IMR-90 (cell line): ENCODE data around the gene FAM83C. TPM values are rescaled to one million over a fixed set of nuclear protein-coding genes. Genes with fewer than 3 reads are reported as not detected.

ENCODE experiments used
- ATAC-seq: fragments of 200-7000 bp; cut with Tn5 transposase; 2 replicates; pipeline ENCODE4 v1.9.1; 2020; ENCODE audit warnings: low read depth, mild to moderate bottlenecking, moderate library complexity
- BruUV-seq: library from RNA; stranded (reverse); fragments of 400-500 nt; replicated peaks from 2 replicates; lab custom pipeline; 2021; lab: Mats Ljungman, UMichigan
- CTCF ChIA-PET: fragments of 300-600 bp; formaldehyde crosslinking; extraction: SDS; loops from one replicate; lab custom pipeline; 2021; ENCODE audit warnings: antibody characterized with exemption; lab: Yijun Ruan, JAX
- POLR2A ChIA-PET: fragments of 300-600 bp; sonication (Branson Sonifier 250); formaldehyde crosslinking; loops from one replicate; lab custom pipeline; 2022; ENCODE audit warnings: antibody characterized with exemption; ENCODE audit not compliant: unreplicated experiment; lab: Charles Lee
- DNase-seq: peaks from one replicate; pipeline ENCODE4 v3.0.0; 2013
- H2AFZ ChIP-seq: replicated peaks from 2 replicates; pipeline ENCODE3; 2013; ENCODE audit warnings: low read length, mild to moderate bottlenecking; ENCODE audit not compliant: poor library complexity
- H2AK5ac ChIP-seq: 2 replicates; pipeline ENCODE4 v1.6.1; 2013; ENCODE audit warnings: low read depth, low read length, inconsistent platforms
- H2AK9ac ChIP-seq: replicated peaks from 2 replicates; pipeline ENCODE3; 2013; ENCODE audit warnings: mild to moderate bottlenecking, low read depth, low read length, moderate library complexity; ENCODE audit not compliant: poor library complexity
- H2BK120ac ChIP-seq: 2 replicates; pipeline ENCODE4 v1.6.1; 2013; ENCODE audit warnings: low read depth, low read length, inconsistent platforms
- H2BK15ac ChIP-seq: 3 replicates; pipeline ENCODE4 v1.6.1; 2013; ENCODE audit warnings: low read depth, low read length, inconsistent platforms
- H2BK20ac ChIP-seq: 2 replicates; pipeline ENCODE4 v1.6.1; 2013; ENCODE audit warnings: low read depth, mild to moderate bottlenecking, inconsistent platforms, low read length, moderate library complexity
- H2BK5ac ChIP-seq: 2 replicates; pipeline ENCODE4 v1.6.1; 2013; ENCODE audit warnings: mild to moderate bottlenecking, low read depth, low read length, inconsistent platforms; ENCODE audit not compliant: poor library complexity, severe bottlenecking
- H3K14ac ChIP-seq: replicated peaks from 2 replicates; pipeline ENCODE4 v1.6.1; 2013; ENCODE audit warnings: low read depth, low read length, inconsistent platforms
- H3K18ac ChIP-seq: 2 replicates; pipeline ENCODE4 v1.6.1; 2013; ENCODE audit warnings: low read depth, low read length, control low read depth
- H3K23ac ChIP-seq: 2 replicates; pipeline ENCODE4 v1.6.1; 2013; ENCODE audit warnings: low read depth, low read length, inconsistent platforms
- H3K27ac ChIP-seq: 2 replicates; pipeline ENCODE4 v1.5.1; 2013; ENCODE audit warnings: mild to moderate bottlenecking, control low read depth, low read length; ENCODE audit not compliant: insufficient read depth
- H3K27me3 ChIP-seq: 2 replicates; pipeline ENCODE4 v1.6.1; 2013; ENCODE audit warnings: low read length; ENCODE audit not compliant: control insufficient read depth, insufficient read depth
- H3K36me3 ChIP-seq: 2 replicates; pipeline ENCODE4 v1.6.1; 2013; ENCODE audit warnings: low read length, mixed read lengths; ENCODE audit not compliant: control insufficient read depth, insufficient read depth
- H3K4ac ChIP-seq: 2 replicates; pipeline ENCODE4 v1.6.1; 2013; ENCODE audit warnings: low read depth, low read length, inconsistent platforms
- H3K4me1 ChIP-seq: 2 replicates; pipeline ENCODE4 v1.6.1; 2013; ENCODE audit warnings: low read length, mixed read lengths; ENCODE audit not compliant: control insufficient read depth, insufficient read depth
- H3K4me2 ChIP-seq: 2 replicates; pipeline ENCODE4 v1.6.1; 2013; ENCODE audit warnings: low read depth, mild to moderate bottlenecking, control low read depth, low read length, moderate library complexity
- H3K4me3 ChIP-seq: 2 replicates; pipeline ENCODE4 v1.5.1; 2013; ENCODE audit warnings: low read depth, mild to moderate bottlenecking, control low read depth, low read length, moderate library complexity; ENCODE audit not compliant: insufficient read depth
- H3K56ac ChIP-seq: 2 replicates; pipeline ENCODE4 v1.6.1; 2013; ENCODE audit warnings: low read length, inconsistent platforms; ENCODE audit not compliant: insufficient read depth; ENCODE audit errors: extremely low read depth
- H3K79me1 ChIP-seq, 2 experiments: 2 replicates each; pipeline ENCODE4 v1.6.1; 2013; ENCODE audit warnings: low read length in 2 of 2, inconsistent platforms in 1 of 2, low read depth in 1 of 2
- H3K9ac ChIP-seq: 2 replicates; pipeline ENCODE4 v1.6.1; 2013; ENCODE audit warnings: low read depth, low read length, control low read depth
- H3K9me1 ChIP-seq: 2 replicates; pipeline ENCODE4 v1.6.1; 2013; ENCODE audit warnings: low read length, inconsistent platforms; ENCODE audit not compliant: insufficient read depth
- H3K9me3 ChIP-seq: 2 replicates; pipeline ENCODE4 v1.6.1; 2013; ENCODE audit warnings: low read length; ENCODE audit not compliant: control insufficient read depth, insufficient read depth
- H4K20me1 ChIP-seq: 2 replicates; pipeline ENCODE4 v1.6.1; 2013; ENCODE audit warnings: low read length, inconsistent platforms; ENCODE audit not compliant: insufficient read depth
- H4K5ac ChIP-seq: 2 replicates; pipeline ENCODE4 v1.6.1; 2013; ENCODE audit warnings: mild to moderate bottlenecking, low read depth, low read length, control low read depth
- H4K8ac ChIP-seq, 2 experiments: 2 replicates each; pipeline ENCODE4 v1.6.1; 2013; ENCODE audit warnings: low read depth in 2 of 2, low read length in 2 of 2, control low read depth in 1 of 2, inconsistent platforms in 1 of 2
- H4K91ac ChIP-seq: 2 replicates; pipeline ENCODE4 v1.6.1; 2013; ENCODE audit warnings: low read depth, low read length, inconsistent platforms; ENCODE audit not compliant: insufficient read depth
- BHLHE40 ChIP-seq: fragments of 150-350 bp; IDR thresholded peaks from 2 replicates; pipeline ENCODE4 v1.6.1; 2016; ENCODE audit warnings: mild to moderate bottlenecking, low read depth, low read length
- CHD1 ChIP-seq: IDR thresholded peaks from 2 replicates; pipeline ENCODE4 v1.6.1; 2012; ENCODE audit warnings: low read depth, low read length, improper control_type of control experiment
- MAFK ChIP-seq: IDR thresholded peaks from 2 replicates; pipeline ENCODE4 v1.6.1; 2012; ENCODE audit warnings: low read depth, low read length, improper control_type of control experiment
- MAZ ChIP-seq: IDR thresholded peaks from 2 replicates; pipeline ENCODE4 v1.6.1; 2012; ENCODE audit warnings: low read depth, mild to moderate bottlenecking, low read length, improper control_type of control experiment, moderate library complexity, borderline replicate concordance
- POLR2A ChIP-seq: IDR thresholded peaks from 2 replicates; pipeline ENCODE4 v1.6.1; 2012; ENCODE audit warnings: mild to moderate bottlenecking, low read depth, low read length
- SMC3 ChIP-seq: fragments of 150-350 bp; IDR thresholded peaks from 2 replicates; pipeline ENCODE4 v1.6.1; 2016; ENCODE audit warnings: low read depth, mild to moderate bottlenecking, antibody characterized with exemption, low read length, moderate library complexity
- WGBS, 2 experiments: methylation state at CpG; one replicate each; pipeline versions ENCODE4 v1.1.5 to v1.1.7; 2013; ENCODE audit warnings: missing lambda C conversion rate in 2 of 2; ENCODE audit not compliant: insufficient read length in 1 of 2; ENCODE audit errors: extremely low coverage in 2 of 2; 5-methylcytosine and 5-hydroxymethylcytosine counted together
- dilution Hi-C: fragments of 300-500 bp; cut with HindIII; formaldehyde crosslinking; loops from one replicate; pipeline ENCODE4 v1.14.3; 2018; ENCODE audit warnings: low sequenced_read_pairs; ENCODE audit not compliant: unreplicated experiment
- in situ Hi-C: fragments of 300-500 bp; cut with MboI; formaldehyde crosslinking; loops from 3 replicates; pipeline ENCODE4 v1.14.3; 2019; ENCODE audit warnings: low sequenced_read_pairs, inconsistent platforms, mixed read lengths
- intact Hi-C: fragments of 100-400 bp; cut with micrococcal nuclease; formaldehyde crosslinking; loops from 2 replicates; pipeline ENCODE4 v1.10.0; 2022
- polyA plus RNA-seq, 3 experiments: library from polyadenylated mRNA; depleted of rRNA; stranded (reverse); fragments of >200 nt; gene quantifications; 2 replicates each; pipeline ENCODE4 v1.2.3, GENCODE V29; 2012; ENCODE audit warnings: low replicate concordance in 1 of 3
- total RNA-seq: library from RNA; depleted of rRNA; stranded (reverse); fragments of >200 nt; gene quantifications from 2 replicates; pipeline ENCODE4 v1.2.3, GENCODE V29; 2012
- TF ChIP-seq, protein P1 (sequence below): fragments of 150-350 bp; IDR thresholded peaks from 2 replicates; pipeline ENCODE4 v1.6.1; 2016; ENCODE audit warnings: low read depth, mild to moderate bottlenecking, low read length, moderate library complexity, borderline replicate concordance
- TF ChIP-seq, protein P2 (sequence below): fragments of 150-350 bp; IDR thresholded peaks from 2 replicates; pipeline ENCODE4 v1.6.1; 2017; ENCODE audit warnings: mild to moderate bottlenecking, antibody characterized with exemption, low read length, low read depth

The FAM83C gene
- total and polyA plus RNA-seq, 2 of the 4 experiments (the other 2 are of a cell fraction): 0.02 TPM; not detected in 1

DNA sequence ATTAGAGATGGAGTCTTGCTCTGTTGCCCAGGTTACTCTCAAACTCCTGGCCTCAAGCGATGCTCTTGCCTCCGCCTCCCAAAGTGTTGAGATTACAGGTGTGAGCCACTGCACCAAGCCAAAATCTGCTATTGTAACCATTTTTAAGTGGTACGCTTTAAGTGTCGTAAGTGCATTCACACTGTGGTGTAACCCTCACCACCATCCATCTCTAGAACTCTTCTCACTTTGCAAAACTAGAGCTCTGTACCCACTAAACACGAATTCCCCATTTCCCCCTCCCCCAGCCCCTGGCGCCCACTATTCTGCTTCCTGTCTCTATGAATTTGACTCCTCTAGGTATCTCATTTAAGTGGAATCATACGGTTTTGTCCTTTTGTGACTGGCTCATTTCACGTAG is 2.8 kb upstream of the FAM83C start:
- WGBS, 2 experiments: 91% methylated on average over 5 of the region's 8 CpGs; no CpG with 5 or more reads in 1 of the 2 experiments
- Histone ChIP-seq H2BK5ac (no peak overlapping the region), H3K23ac (no peak overlapping the region), H3K4me2 (no peak overlapping the region), H4K5ac (no peak overlapping the region), H3K4ac (no peak overlapping the region), H3K9ac (no peak overlapping the region), H3K27ac (no peak overlapping the region), H3K14ac (no peak overlapping the region), H2AFZ (no peak overlapping the region), H4K20me1 (no peaks in the 10 kb centered on the region), H4K91ac (no peak overlapping the region), H3K56ac (no peak overlapping the region), H2AK9ac (no peak overlapping the region), H3K27me3 (peaks cover 2% of the 10 kb centered on the region), H3K9me1 (0 out of 2 replicates have a peak, but pooled peaks cover 4% of the 10 kb centered on the region), H3K18ac (no peak overlapping the region), H3K4me3 (no peak overlapping the region), H2AK5ac (no peak overlapping the region), H2BK15ac (no peak overlapping the region), H3K79me1 (no peaks in the 10 kb centered on the region), H2BK20ac (no peak overlapping the region), H3K9me3 (no peaks in the 10 kb centered on the region), H3K4me1 (peaks cover 1% of the 10 kb centered on the region; the same call in 1 of the 2 replicates), H2BK120ac (no peak overlapping the region), H4K8ac (no peak overlapping the region), H3K36me3 (no peaks in the 10 kb centered on the region)
- no TSS peak for BruUV-seq
- intact Hi-C loops (no loop called here), dilution Hi-C loops (no loop called here), in situ Hi-C loops (no loop called here)
- no peak for DNase-seq
- ChIA-PET CTCF (no interaction called here), POLR2A (no interaction called here)
- no peak for ATAC-seq
- TF ChIP-seq POLR2A (no peak), CHD1 (no peak), SMC3 (no peak), MAFK (no peak), BHLHE40 (no peak), MAZ (no peak)
- TF ChIP-seq, protein P1, sequence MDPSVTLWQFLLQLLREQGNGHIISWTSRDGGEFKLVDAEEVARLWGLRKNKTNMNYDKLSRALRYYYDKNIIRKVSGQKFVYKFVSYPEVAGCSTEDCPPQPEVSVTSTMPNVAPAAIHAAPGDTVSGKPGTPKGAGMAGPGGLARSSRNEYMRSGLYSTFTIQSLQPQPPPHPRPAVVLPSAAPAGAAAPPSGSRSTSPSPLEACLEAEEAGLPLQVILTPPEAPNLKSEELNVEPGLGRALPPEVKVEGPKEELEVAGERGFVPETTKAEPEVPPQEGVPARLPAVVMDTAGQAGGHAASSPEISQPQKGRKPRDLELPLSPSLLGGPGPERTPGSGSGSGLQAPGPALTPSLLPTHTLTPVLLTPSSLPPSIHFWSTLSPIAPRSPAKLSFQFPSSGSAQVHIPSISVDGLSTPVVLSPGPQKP: no peak
- TF ChIP-seq, protein P2, sequence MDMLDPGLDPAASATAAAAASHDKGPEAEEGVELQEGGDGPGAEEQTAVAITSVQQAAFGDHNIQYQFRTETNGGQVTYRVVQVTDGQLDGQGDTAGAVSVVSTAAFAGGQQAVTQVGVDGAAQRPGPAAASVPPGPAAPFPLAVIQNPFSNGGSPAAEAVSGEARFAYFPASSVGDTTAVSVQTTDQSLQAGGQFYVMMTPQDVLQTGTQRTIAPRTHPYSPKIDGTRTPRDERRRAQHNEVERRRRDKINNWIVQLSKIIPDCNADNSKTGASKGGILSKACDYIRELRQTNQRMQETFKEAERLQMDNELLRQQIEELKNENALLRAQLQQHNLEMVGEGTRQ: no peak
